Measurements from ENCODE around the gene OR5T1.

The OR5T1 gene

DNA sequence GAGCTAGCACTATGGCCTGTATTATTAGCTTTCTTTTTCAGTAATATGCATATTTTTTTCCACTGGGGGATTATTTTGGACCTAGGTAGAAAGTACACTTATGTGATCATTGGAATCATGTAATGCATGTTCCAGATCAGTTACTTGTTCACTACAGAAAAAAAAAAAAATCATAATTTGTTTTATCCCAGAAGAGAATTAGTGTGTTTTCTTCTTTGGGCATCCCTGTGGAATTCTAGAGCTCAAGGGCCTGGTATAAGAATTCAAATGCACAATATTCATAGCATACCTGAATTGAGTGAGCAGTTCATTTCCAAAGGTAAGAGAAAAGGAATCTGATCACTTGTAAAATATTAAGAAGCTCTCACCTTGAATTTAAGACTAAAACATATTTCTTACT, at the start of gene OR5T1:
OR5T1 (plus strand) TSS at position 301 of the 400 bp plus-strand sequence. CDS start 1,485 bp downstream, outside the sequence.
- no peak within 1 kb of the TSS for H3K4me3 ChIP-seq (ENCODE audit: low read length)
- no peaks in the 10 kb centered on the region for H3K4me1 ChIP-seq (ENCODE audit: control insufficient read depth, low read length)
- no peak within 1 kb of the TSS for H3K27ac ChIP-seq (ENCODE audit: low read depth, low read length)
- no peaks in the 10 kb centered on the region for H3K79me2 ChIP-seq (ENCODE audit: control insufficient read depth, low read length)
- no peak within 1 kb of the TSS for H3K4me2 ChIP-seq (ENCODE audit: low read length)
- no peaks in the 10 kb centered on the region for H3K9me2 ChIP-seq (replicated peaks; ENCODE audit: control insufficient read depth, low read length)
- TF ChIP-seq EZH2phosphoT487 (IDR thresholded peaks at IDR 0.05; ENCODE audit: borderline replicate concordance, low read length), result no peak
- TF ChIP-seq, protein P1, sequence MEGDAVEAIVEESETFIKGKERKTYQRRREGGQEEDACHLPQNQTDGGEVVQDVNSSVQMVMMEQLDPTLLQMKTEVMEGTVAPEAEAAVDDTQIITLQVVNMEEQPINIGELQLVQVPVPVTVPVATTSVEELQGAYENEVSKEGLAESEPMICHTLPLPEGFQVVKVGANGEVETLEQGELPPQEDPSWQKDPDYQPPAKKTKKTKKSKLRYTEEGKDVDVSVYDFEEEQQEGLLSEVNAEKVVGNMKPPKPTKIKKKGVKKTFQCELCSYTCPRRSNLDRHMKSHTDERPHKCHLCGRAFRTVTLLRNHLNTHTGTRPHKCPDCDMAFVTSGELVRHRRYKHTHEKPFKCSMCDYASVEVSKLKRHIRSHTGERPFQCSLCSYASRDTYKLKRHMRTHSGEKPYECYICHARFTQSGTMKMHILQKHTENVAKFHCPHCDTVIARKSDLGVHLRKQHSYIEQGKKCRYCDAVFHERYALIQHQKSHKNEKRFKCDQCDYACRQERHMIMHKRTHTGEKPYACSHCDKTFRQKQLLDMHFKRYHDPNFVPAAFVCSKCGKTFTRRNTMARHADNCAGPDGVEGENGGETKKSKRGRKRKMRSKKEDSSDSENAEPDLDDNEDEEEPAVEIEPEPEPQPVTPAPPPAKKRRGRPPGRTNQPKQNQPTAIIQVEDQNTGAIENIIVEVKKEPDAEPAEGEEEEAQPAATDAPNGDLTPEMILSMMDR (IDR thresholded peaks at IDR 0.05; ENCODE audit: low read depth, low read length, poor library complexity, severe bottlenecking), result no peak
- H3F3A ChIP-seq (ENCODE audit: control insufficient read depth, insufficient read depth), result no peaks in the 10 kb centered on the region
- H3K27me3 ChIP-seq (ENCODE audit: control insufficient read depth, low read length), result no peaks in the 10 kb centered on the region
- H3K36me3 ChIP-seq (ENCODE audit: control insufficient read depth, low read length), result no peaks in the 10 kb centered on the region
- H3K9me3 ChIP-seq (ENCODE audit: control insufficient read depth, insufficient read depth, low read length), result no peaks in the 10 kb centered on the region
- no peaks in the 10 kb centered on the region for H4K20me1 ChIP-seq (ENCODE audit: control insufficient read depth, insufficient read depth, low read depth, low read length)

DNA sequence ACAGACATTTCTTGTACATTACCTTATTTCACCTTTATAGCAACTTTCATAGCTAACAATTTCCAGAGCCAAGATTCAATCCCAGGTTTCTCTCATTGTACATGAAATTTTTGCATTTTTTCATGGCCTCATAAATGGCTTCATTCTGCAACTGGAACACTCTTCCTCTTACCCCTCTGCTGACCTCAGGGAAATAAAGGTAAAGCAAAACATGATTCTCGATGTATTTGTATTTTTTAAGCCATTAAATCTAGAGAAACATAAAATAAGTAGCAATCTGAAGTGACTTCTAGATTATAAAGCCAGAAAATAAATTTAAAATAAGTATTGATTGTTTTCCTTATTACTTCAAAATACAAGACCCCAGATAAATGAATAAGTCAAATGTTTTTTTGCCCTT, 39.8 kb upstream of the OR5T1 start, which contains the start of gene OR5T2:
OR5T2 (minus strand) TSS at position 101 of the 400 bp plus-strand sequence. CDS start 1,193 bp downstream, outside the sequence.
- Histone ChIP-seq H3K36me3 (ENCODE audit: control insufficient read depth, low read length) (no peaks in the 10 kb centered on the region), H3K4me1 (ENCODE audit: control insufficient read depth, low read length) (no peaks in the 10 kb centered on the region), H4K20me1 (ENCODE audit: control insufficient read depth, insufficient read depth, low read depth, low read length) (no peaks in the 10 kb centered on the region), H3K9me2 (replicated peaks; ENCODE audit: control insufficient read depth, low read length) (no peaks in the 10 kb centered on the region), H3K9me3 (ENCODE audit: control insufficient read depth, insufficient read depth, low read length) (no peaks in the 10 kb centered on the region), H3K27ac (ENCODE audit: low read depth, low read length) (no peak within 1 kb of the TSS), H3K4me3 (ENCODE audit: low read length) (no peak within 1 kb of the TSS), H3K4me2 (ENCODE audit: low read length) (no peak within 1 kb of the TSS), H3K79me2 (ENCODE audit: control insufficient read depth, low read length) (no peaks in the 10 kb centered on the region), H3K27me3 (ENCODE audit: control insufficient read depth, low read length) (no peaks in the 10 kb centered on the region), H3F3A (ENCODE audit: control insufficient read depth, insufficient read depth) (no peaks in the 10 kb centered on the region)
- TF ChIP-seq EZH2phosphoT487 (IDR thresholded peaks at IDR 0.05; ENCODE audit: borderline replicate concordance, low read length), result no peak
- TF ChIP-seq, protein P1 (IDR thresholded peaks at IDR 0.05; ENCODE audit: low read depth, low read length, poor library complexity, severe bottlenecking), result no peak

DNA sequence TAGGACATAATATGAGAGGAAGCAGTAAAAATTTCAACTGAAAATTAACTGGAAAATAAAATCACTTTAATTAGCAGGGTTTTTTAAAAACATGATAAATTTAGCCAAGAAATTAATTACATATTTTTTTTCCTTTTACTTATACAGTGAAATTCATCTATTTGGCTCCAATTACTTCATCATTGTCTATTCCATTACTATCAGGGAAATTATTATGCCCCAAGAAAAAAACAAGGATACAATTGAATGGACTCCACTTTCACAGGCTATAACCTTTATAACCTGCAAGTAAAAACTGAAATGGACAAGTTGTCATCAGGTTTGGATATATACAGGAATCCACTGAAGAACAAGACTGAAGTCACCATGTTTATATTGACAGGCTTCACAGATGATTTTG, 22.0 kb upstream of the OR5T1 start, which contains the start of gene OR5T3:
OR5T3 (plus strand) TSS at position 301 of the 400 bp plus-strand sequence; CDS start at position 301, 0 bp downstream.
- TF ChIP-seq, protein P1 (IDR thresholded peaks at IDR 0.05; ENCODE audit: low read depth, low read length, poor library complexity, severe bottlenecking), result no peak
- no peak for TF ChIP-seq EZH2phosphoT487 (IDR thresholded peaks at IDR 0.05; ENCODE audit: borderline replicate concordance, low read length)
- no peaks in the 10 kb centered on the region for H3F3A ChIP-seq (ENCODE audit: control insufficient read depth, insufficient read depth)
- H4K20me1 ChIP-seq (ENCODE audit: control insufficient read depth, insufficient read depth, low read depth, low read length), result no peaks in the 10 kb centered on the region
- no peaks in the 10 kb centered on the region for H3K9me3 ChIP-seq (ENCODE audit: control insufficient read depth, insufficient read depth, low read length)
- no peaks in the 10 kb centered on the region for H3K36me3 ChIP-seq (ENCODE audit: control insufficient read depth, low read length)
- H3K27me3 ChIP-seq (ENCODE audit: control insufficient read depth, low read length), result no peaks in the 10 kb centered on the region
- H3K4me2 ChIP-seq (ENCODE audit: low read length), result no peak within 1 kb of the TSS
- no peak within 1 kb of the TSS for H3K4me3 ChIP-seq (ENCODE audit: low read length)
- H3K79me2 ChIP-seq (ENCODE audit: control insufficient read depth, low read length), result no peaks in the 10 kb centered on the region
- no peaks in the 10 kb centered on the region for H3K9me2 ChIP-seq (replicated peaks; ENCODE audit: control insufficient read depth, low read length)
- no peaks in the 10 kb centered on the region for H3K4me1 ChIP-seq (ENCODE audit: control insufficient read depth, low read length)
- H3K27ac ChIP-seq (ENCODE audit: low read depth, low read length), result no peak within 1 kb of the TSS

Measured in DOHH2 (cell line).